Endothelial cell of umbilical vein (primary cell): ENCODE measurements around the gene MINDY3. TPM values are rescaled to one million over a fixed set of nuclear protein-coding genes. Genes with fewer than 3 reads are reported as not detected.

ENCODE experiments used
- BruUV-seq: library from RNA; stranded (reverse); fragments of 400-500 nt; replicated peaks from 2 replicates; lab custom pipeline; 2021; lab: Mats Ljungman, UMichigan
- CTCF ChIA-PET: fragments of 300-600, 350-600 bp; sonication (Branson Sonifier 250); formaldehyde crosslinking; loops from one replicate; lab custom pipeline; 2021; ENCODE audit warnings: antibody characterized with exemption, inconsistent platforms; lab: Charles Lee
- POLR2A ChIA-PET: fragments of 300-600, 350-600 bp; sonication (Branson Sonifier 250); formaldehyde crosslinking; loops from one replicate; lab custom pipeline; 2021; ENCODE audit warnings: antibody characterized with exemption, inconsistent platforms; lab: Charles Lee
- DNase-seq: peaks from one replicate; pipeline ENCODE4 v3.0.0-alpha.2; 2011; ENCODE audit warnings: low read depth, low spot score
- FAIRE-seq: peaks from 2 replicates; lab custom pipeline; 2011; peaks lifted over from hg19 to GRCh38; lab: Jason Lieb, UNC
- H2AFZ ChIP-seq: 2 replicates; pipeline ENCODE4 v1.6.0; 2012; ENCODE audit warnings: low read depth, low read length, control low read depth, inconsistent platforms
- H3K27ac ChIP-seq: 2 replicates; pipeline ENCODE4 v1.5.1; 2011; ENCODE audit warnings: low read depth, mild to moderate bottlenecking, control low read depth, low read length, moderate library complexity; ENCODE audit not compliant: insufficient read depth
- H3K27me3 ChIP-seq, 2 experiments: 2 replicates each; pipeline versions ENCODE4 v1.6.0 to v1.6.1; 2011; ENCODE audit warnings: low read length in 2 of 2, mixed read lengths in 1 of 2; ENCODE audit not compliant: control insufficient read depth in 2 of 2, insufficient read depth in 2 of 2
- H3K36me3 ChIP-seq, 2 experiments: 2 replicates in 1 of 2; 3 replicates in 1 of 2; pipeline ENCODE4 v1.5.1; 2011; ENCODE audit warnings: low read length in 2 of 2, mild to moderate bottlenecking in 1 of 2, moderate library complexity in 1 of 2; ENCODE audit not compliant: control insufficient read depth in 2 of 2, insufficient read depth in 2 of 2; ENCODE audit errors: extremely low read depth in 1 of 2
- H3K4me1 ChIP-seq: 3 replicates; pipeline ENCODE4 v1.5.1; 2011; ENCODE audit warnings: mild to moderate bottlenecking, low read length; ENCODE audit not compliant: control insufficient read depth, insufficient read depth; ENCODE audit errors: extremely low read depth
- H3K4me2 ChIP-seq: 2 replicates; pipeline ENCODE4 v1.6.1; 2011; ENCODE audit warnings: low read length, control low read depth, mixed read lengths; ENCODE audit not compliant: insufficient read depth
- H3K4me3 ChIP-seq, 3 experiments: fragments of 200-600 bp in 1 of 3; sonication (generic), shearing (Covaris generic) in 1 of 3; replicated peaks in 1 of 3; 2 replicates each; pipeline ENCODE4 v1.5.1; 2011 to 2016; ENCODE audit warnings: control low read depth in 3 of 3, low read length in 3 of 3, mild to moderate bottlenecking in 2 of 3, inconsistent platforms in 1 of 3, low read depth in 1 of 3, moderate library complexity in 1 of 3; ENCODE audit not compliant: insufficient read depth in 1 of 3
- H3K79me2 ChIP-seq: 2 replicates; pipeline ENCODE4 v1.6.0; 2012; ENCODE audit warnings: low read length, inconsistent platforms; ENCODE audit not compliant: control insufficient read depth, insufficient read depth
- H3K9ac ChIP-seq: replicated peaks from 2 replicates; pipeline ENCODE3; 2011; ENCODE audit warnings: low read length, control low read depth; ENCODE audit not compliant: insufficient read depth; ENCODE audit errors: extremely low read depth
- H3K9me1 ChIP-seq: replicated peaks from 3 replicates; pipeline ENCODE4 v1.6.0; 2011; ENCODE audit warnings: mild to moderate bottlenecking, low read length; ENCODE audit not compliant: control insufficient read depth, insufficient read depth; ENCODE audit errors: extremely low read depth
- H3K9me3 ChIP-seq: replicated peaks from 2 replicates; pipeline ENCODE4 v1.5.1; 2012; ENCODE audit warnings: low read length, inconsistent platforms; ENCODE audit not compliant: control insufficient read depth, insufficient read depth
- H4K20me1 ChIP-seq: replicated peaks from 2 replicates; pipeline ENCODE3; 2011; ENCODE audit warnings: mild to moderate bottlenecking, low read length; ENCODE audit not compliant: control insufficient read depth, insufficient read depth; ENCODE audit errors: extremely low read depth
- CTCF ChIP-seq, 2 donors: IDR thresholded peaks; 1 replicate in 1 of 2; 2 replicates in 1 of 2; pipeline ENCODE4 v1.5.1; 2011; ENCODE audit warnings: low read length in 2 of 2, mild to moderate bottlenecking in 2 of 2, moderate library complexity in 2 of 2, control low read depth in 1 of 2, inconsistent platforms in 1 of 2, low read depth in 1 of 2; ENCODE audit not compliant: insufficient read depth in 1 of 2; ENCODE audit errors: extremely low read depth in 1 of 2
- EZH2 ChIP-seq: IDR thresholded peaks from 2 replicates; pipeline ENCODE4 v1.6.1; 2012; ENCODE audit warnings: borderline replicate concordance, low read depth, mild to moderate bottlenecking, moderate library complexity, low read length, inconsistent platforms; ENCODE audit not compliant: severe bottlenecking
- FOS ChIP-seq: IDR thresholded peaks from 2 replicates; pipeline ENCODE4 v1.6.1; 2011; ENCODE audit warnings: mild to moderate bottlenecking, low read length, moderate library complexity, borderline replicate concordance; ENCODE audit not compliant: insufficient read depth
- GATA2 ChIP-seq: IDR thresholded peaks from 2 replicates; pipeline ENCODE4 v1.7.0; 2011; ENCODE audit warnings: low read depth, mild to moderate bottlenecking, moderate library complexity, mixed read lengths, low read length; ENCODE audit not compliant: insufficient read length, insufficient read depth
- JUN ChIP-seq: IDR thresholded peaks from 2 replicates; pipeline ENCODE4 v1.6.1; 2011; ENCODE audit warnings: borderline replicate concordance, low read depth; ENCODE audit not compliant: insufficient read length, insufficient read depth
- MAX ChIP-seq: IDR thresholded peaks from 2 replicates; pipeline ENCODE4 v1.6.1; 2011; ENCODE audit not compliant: insufficient read depth, insufficient read length
- MYC ChIP-seq: IDR thresholded peaks from one replicate; pipeline ENCODE4 v1.6.1; 2011; ENCODE audit warnings: mild to moderate bottlenecking, low read depth, low read length
- POLR2A ChIP-seq: IDR thresholded peaks from 2 replicates; pipeline ENCODE4 v1.6.1; 2012; ENCODE audit warnings: low read depth, mild to moderate bottlenecking, control low read depth, low read length
- POLR2AphosphoS5 ChIP-seq: IDR thresholded peaks from 2 replicates; pipeline ENCODE4 v1.6.1; 2012; ENCODE audit warnings: low read depth, mild to moderate bottlenecking, control low read depth, low read length, moderate library complexity; ENCODE audit not compliant: insufficient read depth
- dilution Hi-C: fragments of 300-500 bp; cut with MboI; formaldehyde crosslinking; loops from one replicate; pipeline ENCODE4 v1.15.0; 2019; ENCODE audit warnings: low sequenced_read_pairs; ENCODE audit not compliant: extremely low pct_ligation_motif_present
- intact Hi-C: fragments of 100-400 bp; cut with micrococcal nuclease; formaldehyde crosslinking; loops from one replicate; pipeline ENCODE4 v1.10.0; 2022
- polyA plus RNA-seq, 4 experiments: library from polyadenylated mRNA; depleted of rRNA in 3 of 4; stranded (reverse) in 3 of 4; unstranded in 1 of 4; fragments of >200 nt; gene quantifications; 2 replicates each; pipeline versions ENCODE4 v1.2.1 to v1.2.3, GENCODE V29; 2011 to 2012; ENCODE audit warnings: missing spikeins in 1 of 4
- total RNA-seq: library from RNA; stranded (reverse); gene quantifications from 2 replicates; pipeline ENCODE4 v1.2.3, GENCODE V29; 2021

MINDY3 gene
- total and polyA plus RNA-seq, 2 donors (not counting 3 experiments of a cell fraction or from before 2014, with no cell fraction given), result 7.5 to 20.2 TPM

GRCh38 chr10:15751046-15751445 is 109.3 kb downstream of the MINDY3 start:
- intact Hi-C loops, result no loop called here

More at GRCh38 chr10:15751046-15751445, 109.3 kb downstream of the MINDY3 start:
- Histone ChIP-seq H3K79me2 (no peaks in the 10 kb centered on the region), H4K20me1 (no peaks in the 10 kb centered on the region), H3K36me3 (no peaks in the 10 kb centered on the region), H3K9me3 (no peaks in the 10 kb centered on the region), H3K4me1 (no peaks in the 10 kb centered on the region), H3K27me3 (peaks cover 12 to 18% of the 10 kb centered on the region in 2 experiments), H3K9me1 (no peaks in the 10 kb centered on the region), H3K4me2 (no peak overlapping the region), H3K9ac (no peak overlapping the region), H2AFZ (no peak overlapping the region), H3K27ac (no peak overlapping the region), H3K4me3 (no peak overlapping the region)
- ChIA-PET POLR2A (no interaction called here), CTCF (interaction anchor here (1.2 kb wide), 1 partner anchor 17 kb away, joined by 3 read pairs; no protein-coding TSS in a partner anchor)
- no TSS peak for BruUV-seq
- no peak for FAIRE-seq
- TF ChIP-seq POLR2AphosphoS5, result no peak
- TF ChIP-seq GATA2, result no peak
- TF ChIP-seq FOS, result no peak
- no peak for TF ChIP-seq MYC
- no peak for TF ChIP-seq MAX
- TF ChIP-seq EZH2, result no peak
- no peak for TF ChIP-seq JUN
- no peak for TF ChIP-seq CTCF (IDR thresholded peaks at IDR 0.05; ENCODE audit: extremely low read depth in 1 of 2, insufficient read depth in 1 of 2, low read depth in 1 of 2, low read length in 2 of 2)
- TF ChIP-seq POLR2A, result no peak
- no peak for DNase-seq
- dilution Hi-C loops, result no loop called here
